GM18520 (cell line): ENCODE data around the gene CRTC3.
"Not testable (repeated sequence)": the region's sequence is repeated elsewhere in the genome, so short reads cannot be mapped to it uniquely, and the experiment has no call there.

Source experiments
- ATAC-seq: cut with Tn5 transposase; IDR thresholded peaks from one replicate; pipeline ENCODE4 v1.9.1; 2021; ENCODE audit not compliant: unreplicated experiment

The CRTC3 gene

DNA sequence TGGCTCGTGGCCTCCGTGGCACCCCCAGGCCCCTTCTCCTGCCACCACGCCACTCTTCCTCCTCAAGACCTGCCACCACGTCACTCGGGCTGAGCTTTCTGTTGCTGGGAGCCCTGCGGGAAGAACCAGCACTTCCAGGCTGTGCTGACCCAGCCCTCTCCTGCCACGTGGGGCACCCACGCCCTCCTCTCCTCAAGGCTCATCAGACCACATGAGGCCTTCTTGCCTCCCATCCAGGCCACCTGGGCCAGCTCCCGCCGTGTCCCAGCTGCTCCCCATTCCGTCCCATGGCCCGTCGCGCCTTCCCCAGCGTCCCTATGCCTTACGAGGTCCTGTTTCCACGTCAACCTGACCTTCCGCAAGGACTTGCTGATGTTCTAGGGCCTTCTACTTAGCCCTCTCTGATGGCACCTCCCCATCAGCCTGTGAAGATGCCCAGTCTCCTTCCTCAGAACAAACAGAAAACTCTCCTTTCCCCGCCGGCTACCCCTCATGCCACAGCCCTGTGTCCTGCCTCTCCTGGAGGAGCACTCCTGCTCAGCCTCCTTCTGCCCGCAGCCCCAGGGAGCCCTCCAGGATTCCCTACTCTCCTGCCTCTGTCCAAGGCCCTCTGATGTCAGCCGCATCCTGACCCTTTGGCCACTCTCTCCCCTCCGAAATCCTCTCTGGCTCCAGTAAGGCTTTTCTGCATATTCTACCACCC, 116.3 kb downstream of the CRTC3 start:
- no peak for ATAC-seq

DNA sequence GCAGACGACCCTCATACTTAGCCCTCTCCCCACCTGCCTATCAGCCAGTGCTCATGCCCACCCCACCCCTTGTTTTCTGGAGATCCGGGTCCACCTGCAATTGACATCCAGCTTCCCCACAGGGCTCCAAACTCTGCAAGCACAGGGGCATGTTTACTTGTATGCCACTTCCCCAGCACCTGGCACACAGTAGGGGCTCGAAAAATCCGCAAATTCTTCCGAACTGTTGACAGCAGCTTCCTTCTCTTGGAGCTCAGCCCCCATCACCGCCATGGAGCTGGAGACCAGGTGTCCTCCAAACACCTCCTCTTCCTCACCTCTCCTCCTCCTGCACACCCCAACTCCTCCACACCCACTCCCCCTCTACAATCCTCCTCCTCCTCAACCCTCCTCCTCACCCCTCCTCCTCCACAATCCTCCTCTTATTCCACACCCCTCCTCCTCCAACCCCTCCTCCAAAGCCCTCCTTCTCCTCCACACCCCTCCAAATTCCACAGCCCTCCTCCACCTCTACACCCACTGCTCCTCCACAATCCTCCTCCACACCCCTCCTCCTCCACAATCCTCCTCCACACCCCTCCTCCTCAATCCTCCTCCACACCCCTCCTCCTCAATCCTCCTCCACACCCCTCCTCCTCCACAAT, 117.1 kb downstream of the CRTC3 start:
- ATAC-seq, result no peak

DNA sequence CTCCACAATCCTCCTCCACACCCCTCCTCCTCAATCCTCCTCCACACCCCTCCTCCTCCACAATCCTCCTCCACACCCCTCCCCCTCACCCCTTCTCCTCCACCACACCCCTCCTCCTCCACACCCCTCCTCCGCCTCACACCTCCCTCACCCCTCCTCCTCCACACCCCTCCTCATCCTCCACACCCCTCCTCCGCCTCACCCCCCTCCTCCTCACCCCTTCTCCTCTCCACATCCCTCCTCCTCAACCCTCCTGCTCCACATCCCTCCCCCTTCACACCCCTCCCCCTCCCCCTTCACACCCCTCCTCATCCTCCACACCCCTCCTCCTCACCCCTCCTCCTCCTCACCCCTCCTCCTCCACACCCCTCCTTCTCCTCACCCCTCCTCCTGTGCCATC, 117.6 kb downstream of the CRTC3 start:
- ATAC-seq, result no peak

GRCh38 chr15:90648137-90649070, 118.7 kb downstream of the CRTC3 start:
- ATAC-seq, result peak; percentile 45

DNA sequence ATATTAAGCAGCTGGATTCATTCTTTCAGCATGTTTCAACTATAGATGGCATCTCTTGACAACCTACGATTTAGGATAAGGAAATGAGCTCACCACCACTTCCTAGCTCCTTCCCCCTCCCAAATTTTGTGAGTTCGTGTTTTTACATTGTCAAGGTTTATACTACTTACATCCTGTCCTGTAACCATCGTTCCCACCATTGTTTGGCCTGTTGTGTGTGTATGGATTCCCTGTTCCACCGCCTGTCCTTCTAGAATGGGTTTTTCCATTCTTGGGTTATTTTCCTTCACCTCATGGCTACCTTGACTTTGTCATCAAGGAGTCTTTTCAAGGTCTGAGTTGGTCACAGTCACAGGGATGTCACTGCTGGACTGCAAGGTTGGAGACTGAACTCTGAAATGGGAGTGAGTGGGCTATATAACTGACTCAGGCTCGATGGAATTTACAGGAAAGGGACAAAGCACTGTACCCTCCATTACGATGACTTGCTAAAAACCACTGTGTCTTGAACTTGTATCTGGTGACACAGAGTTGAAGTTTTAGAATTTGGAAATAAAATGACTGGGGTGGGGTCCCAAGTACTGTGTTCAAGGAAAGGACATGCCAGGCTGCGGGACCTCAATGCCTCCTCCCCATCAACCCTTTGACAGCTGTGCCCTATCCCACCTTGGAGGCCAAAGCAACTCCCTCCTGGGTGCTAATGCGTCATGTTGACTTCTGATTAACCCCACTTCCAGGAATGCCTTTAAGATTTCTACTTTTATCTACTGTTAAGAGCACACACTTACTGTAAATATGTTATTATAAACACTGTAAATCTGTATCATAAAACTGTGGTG, 120.6 kb downstream of the CRTC3 start:
- no peak for ATAC-seq

DNA sequence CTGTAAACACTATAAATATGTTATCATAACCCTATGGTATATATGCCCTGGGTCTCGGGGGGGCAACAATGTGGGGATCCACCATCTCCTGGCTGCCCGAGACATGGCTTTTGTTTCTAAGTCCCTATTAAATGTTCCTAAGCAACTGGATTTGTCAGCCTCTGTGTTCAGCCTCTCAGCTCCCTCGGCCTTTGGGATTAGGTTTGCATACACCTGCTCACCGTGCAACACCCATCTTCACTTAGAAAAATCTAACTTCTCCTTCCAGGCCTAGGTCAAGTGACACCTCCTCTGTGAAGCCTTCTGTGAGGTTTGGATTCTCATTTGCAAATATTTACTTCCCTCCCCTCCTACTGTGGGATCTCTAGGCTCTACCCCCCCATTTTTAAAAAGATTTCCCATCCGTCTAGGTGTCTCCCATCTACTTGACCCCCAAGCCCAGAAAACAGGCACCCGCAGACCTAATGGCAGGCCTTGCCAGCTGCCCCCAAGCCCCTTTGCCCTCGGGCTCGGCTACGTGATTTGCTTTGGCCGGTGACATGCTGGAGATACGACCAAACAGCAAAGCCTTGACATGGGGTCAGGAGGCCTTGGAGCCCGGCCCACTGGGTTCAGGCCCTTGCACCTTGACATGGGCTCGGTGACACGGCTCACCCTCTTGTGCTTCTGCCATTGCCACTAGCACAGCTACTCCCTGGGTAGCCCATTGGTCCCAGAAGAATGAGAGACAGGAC, 121.4 kb downstream of the CRTC3 start:
- ATAC-seq, result no peak

DNA sequence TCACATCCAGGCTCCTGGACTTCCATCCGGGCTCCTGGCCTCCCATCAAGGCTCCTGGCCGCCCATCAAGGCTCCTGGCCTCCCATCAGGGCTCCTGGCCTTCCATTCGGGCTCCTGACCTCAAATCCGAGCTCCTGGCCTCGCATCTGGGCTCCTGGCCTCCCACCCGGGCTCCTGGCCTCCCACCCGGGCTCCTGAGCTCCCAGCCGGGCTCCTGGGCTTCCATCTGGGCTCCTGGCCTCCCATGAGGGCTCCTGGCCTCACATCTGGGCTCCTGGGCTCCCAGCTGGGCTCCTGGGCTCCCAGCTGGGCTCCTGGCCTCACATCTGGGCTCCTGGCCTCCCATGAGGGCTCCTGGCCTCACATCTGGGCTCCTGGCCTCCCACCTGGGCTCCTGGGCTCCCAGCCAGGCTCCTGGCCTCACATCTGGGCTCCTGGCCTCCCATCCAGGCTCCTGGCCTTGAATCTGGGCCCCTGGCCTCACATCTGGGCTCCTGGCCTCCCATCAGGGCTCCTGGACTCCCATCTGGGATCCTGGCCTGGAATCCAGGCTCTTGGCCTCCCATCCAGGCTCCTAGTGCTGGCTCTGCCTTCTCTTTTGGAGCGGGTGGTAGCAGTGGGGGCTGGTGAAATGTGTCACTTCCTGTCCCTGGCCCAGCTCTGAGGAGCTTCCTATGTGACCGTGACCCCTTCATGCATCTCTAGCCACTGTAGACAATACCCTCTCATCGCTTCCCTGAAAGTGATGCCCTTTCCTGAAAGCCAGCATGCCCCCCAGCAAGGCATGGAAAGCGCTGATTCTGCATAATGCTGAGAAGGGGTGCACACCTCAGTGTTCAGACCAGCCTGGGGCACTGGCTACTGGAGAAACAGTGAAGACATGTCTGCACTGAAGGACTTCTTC, 124.8 kb downstream of the CRTC3 start:
- ATAC-seq, result no peak

- ATAC-seq, result not testable (repeated sequence)
Measured at GRCh38 chr15:90657520-90658172, 127.9 kb downstream of the CRTC3 start.

GRCh38 chr15:90659481-90659880, 129.8 kb downstream of the CRTC3 start:
- ATAC-seq, result no peak

GRCh38 chr15:90660195-90660998, 130.7 kb downstream of the CRTC3 start:
- peak; percentile 66 for ATAC-seq

DNA sequence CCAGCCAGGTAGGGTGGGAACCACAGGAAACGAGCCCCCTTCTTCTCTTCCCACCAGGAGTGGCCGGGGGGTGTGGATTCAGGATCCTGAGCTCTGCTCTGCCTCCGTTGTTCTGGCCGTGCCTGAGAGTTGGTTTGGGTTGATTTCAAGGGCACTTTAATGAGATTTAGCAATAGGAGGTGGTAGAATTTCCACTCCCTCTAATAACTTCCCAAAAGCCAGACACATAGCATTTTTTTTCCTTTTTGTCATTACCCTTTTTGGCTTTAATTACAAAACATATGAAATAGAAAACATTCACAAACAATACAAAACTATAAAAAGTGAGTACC, 131.2 kb downstream of the CRTC3 start:
- ATAC-seq, result not testable (repeated sequence)

GRCh38 chr15:90664081-90664461, 134.3 kb downstream of the CRTC3 start:
- not testable (repeated sequence) for ATAC-seq

DNA sequence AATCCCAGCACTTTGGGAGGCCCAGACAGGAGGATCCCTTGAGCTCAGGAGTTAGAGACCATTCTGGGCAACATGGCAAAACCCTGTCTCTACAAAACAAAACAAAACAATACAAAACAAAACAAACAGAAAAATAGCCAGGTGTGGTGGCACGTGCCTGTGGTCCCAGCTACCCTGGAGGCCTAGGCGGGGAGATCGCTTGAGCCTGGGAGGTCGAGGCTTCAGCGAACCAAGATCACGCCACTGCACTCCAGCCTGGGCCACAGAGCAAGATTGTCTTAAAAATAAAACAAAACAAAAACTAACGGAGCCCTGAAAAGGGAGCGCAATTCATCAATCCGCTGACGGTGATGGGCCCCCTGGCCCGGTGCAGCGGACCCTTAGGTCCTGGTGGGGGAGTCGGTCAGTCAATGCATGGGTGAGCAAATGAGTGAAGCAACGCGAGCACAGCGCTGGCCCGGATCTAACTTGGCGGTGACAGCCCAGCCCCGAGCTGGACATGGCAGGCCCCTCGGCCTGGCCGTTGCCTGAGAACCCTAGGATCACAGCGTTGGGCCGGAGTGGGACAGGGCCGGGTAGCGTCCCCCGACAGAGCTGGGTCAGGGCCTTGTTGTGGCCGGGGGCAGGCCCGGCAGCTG, 135.0 kb downstream of the CRTC3 start:
- ATAC-seq, result no peak

DNA sequence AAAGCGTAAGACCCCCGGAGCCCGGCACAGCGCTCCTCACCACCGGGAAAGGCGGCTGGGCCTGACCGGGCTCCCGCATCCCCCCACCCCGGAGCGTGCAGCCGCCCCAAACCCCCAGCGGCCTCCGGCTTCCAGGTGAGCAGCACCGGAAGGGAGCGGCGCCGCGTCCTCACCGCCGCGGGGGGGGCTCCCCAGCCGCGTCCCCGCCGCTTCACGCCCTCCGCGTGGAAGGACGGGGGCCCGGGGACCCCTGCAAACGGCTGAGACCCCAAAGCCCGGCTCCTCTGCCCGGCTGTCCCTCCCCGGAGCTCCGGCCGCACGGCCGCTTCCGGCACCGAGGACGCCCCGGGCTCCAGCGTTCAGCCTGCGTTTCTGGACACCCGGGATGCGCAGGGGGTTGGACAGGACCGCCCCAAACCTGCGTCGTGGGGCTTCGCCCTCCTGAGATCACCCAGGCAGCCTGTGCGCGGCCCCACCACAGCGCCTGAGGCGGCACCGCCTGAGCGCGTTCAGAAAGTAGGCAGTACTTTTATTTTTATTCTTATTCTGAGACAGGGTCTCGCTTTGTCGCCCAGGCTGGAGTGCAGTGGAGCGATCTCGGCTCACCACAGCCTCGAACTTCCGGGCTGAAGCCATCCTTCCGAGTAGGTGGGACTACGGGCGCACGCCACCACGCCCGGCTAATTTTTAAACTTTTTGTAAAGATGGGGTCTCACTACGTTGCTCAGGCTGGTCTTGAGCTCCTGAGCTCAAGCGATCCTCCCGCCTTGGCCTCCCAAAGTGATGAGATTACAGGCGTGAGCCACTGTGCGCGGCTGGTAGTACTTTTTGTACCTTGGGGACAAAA, 135.8 kb downstream of the CRTC3 start:
- peak; percentile 39 for ATAC-seq

GRCh38 chr15:90666135-90666909, 136.6 kb downstream of the CRTC3 start:
- ATAC-seq, result no peak
